Measurements from ENCODE around the gene SCGN. TPM values are rescaled to one million over a fixed set of nuclear protein-coding genes. Genes with fewer than 3 reads are reported as not detected.

SCGN gene, protein sequence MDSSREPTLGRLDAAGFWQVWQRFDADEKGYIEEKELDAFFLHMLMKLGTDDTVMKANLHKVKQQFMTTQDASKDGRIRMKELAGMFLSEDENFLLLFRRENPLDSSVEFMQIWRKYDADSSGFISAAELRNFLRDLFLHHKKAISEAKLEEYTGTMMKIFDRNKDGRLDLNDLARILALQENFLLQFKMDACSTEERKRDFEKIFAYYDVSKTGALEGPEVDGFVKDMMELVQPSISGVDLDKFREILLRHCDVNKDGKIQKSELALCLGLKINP
- not detected in 2 replicates for total RNA-seq

DNA sequence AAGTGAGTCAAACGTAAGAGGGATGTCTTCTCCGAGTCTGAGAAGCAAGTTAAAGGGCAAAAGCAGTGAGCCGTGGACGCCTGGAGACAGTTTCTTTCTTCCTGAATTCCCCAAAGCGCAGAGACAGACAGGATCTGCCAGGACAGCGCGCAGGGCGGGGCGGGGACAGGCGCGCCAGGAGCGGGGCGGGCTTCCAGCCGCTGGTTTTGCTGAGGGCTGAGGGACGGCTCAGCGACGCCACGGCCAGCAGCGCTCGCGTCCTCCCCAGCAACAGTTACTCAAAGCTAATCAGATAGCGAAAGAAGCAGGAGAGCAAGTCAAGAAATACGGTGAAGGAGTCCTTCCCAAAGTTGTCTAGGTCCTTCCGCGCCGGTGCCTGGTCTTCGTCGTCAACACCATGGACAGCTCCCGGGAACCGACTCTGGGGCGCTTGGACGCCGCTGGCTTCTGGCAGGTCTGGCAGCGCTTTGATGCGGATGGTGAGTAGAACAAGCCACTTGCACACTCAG, at the start of gene SCGN:
Gene SCGN, plus strand, starts transcription at position 209 of the 509 bp plus-strand sequence. Its CDS starts 189 bp downstream, at position 398.

Other genes starting within 250 kb of the SCGN start
- gene SLC17A4, start 102.5 kb downstream of the SCGN start, total RNA-seq = under 0.01 TPM in 1 of 2 replicates, not detected in the other
- not detected in 2 replicates for gene SLC17A1, start 179.8 kb downstream of the SCGN start, total RNA-seq
- gene SLC17A3, start 222.0 kb downstream of the SCGN start, total RNA-seq = not detected in 2 replicates

All from placental epithelial cell (primary cell).